Skeletal muscle satellite cell (primary cell): Measurements from ENCODE around the gene SORCS1.

Source experiments
- H3K27me3 ChIP-seq: 2 replicates; pipeline ENCODE4 v1.7.0; 2013; ENCODE audit warnings: low read length; ENCODE audit not compliant: control insufficient read depth, insufficient read depth
- H3K36me3 ChIP-seq: 2 replicates; pipeline ENCODE4 v1.7.0; 2013; ENCODE audit warnings: mild to moderate bottlenecking, control low read depth, low read length; ENCODE audit not compliant: insufficient read depth
- H3K4me1 ChIP-seq: 2 replicates; pipeline ENCODE4 v1.7.0; 2013; ENCODE audit warnings: low read length; ENCODE audit not compliant: control insufficient read depth, insufficient read depth
- H3K4me2 ChIP-seq: 2 replicates; pipeline ENCODE4 v1.7.0; 2013; ENCODE audit warnings: mild to moderate bottlenecking, low read length
- H3K4me3 ChIP-seq: 2 replicates; pipeline ENCODE4 v1.7.0; 2013; ENCODE audit warnings: low read length
- H3K9ac ChIP-seq: 2 replicates; pipeline ENCODE4 v1.7.0; 2013; ENCODE audit warnings: mild to moderate bottlenecking, low read depth, low read length, moderate library complexity
- H3K9me3 ChIP-seq: replicated peaks from 2 replicates; pipeline ENCODE4 v1.7.0; 2013; ENCODE audit warnings: mild to moderate bottlenecking, control low read depth, low read length

The SORCS1 gene

GRCh38 chr10:106956216-106956915 lies 208.1 kb downstream of the SORCS1 start:
- no peak overlapping the region for H3K9ac ChIP-seq
- no peaks in the 10 kb centered on the region for H3K36me3 ChIP-seq
- no peak overlapping the region for H3K4me2 ChIP-seq
- H3K9me3 ChIP-seq, result peaks cover 15% of the 10 kb centered on the region
- no peak overlapping the region for H3K4me3 ChIP-seq
- H3K4me1 ChIP-seq, result no peaks in the 10 kb centered on the region
- no peaks in the 10 kb centered on the region for H3K27me3 ChIP-seq

DNA sequence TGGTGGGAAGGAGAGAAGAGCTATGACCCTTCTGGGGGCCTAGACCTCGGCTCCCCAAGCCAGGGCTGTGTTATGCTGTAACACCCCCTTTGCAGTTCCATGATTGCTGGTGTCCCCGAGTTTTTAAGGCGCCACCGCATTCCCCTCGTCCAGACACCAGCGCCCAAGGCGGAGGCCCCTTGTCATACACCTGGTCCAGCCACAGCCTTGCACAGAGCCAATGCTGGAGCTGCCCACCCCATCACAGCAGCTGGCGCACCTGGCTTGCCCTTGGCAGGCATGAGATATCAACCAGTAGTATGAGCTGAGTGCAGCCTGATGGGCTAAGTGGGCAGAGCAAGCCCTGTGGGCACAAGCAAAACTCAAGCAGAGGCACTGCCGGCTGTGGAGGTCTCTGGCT lies 209.4 kb downstream of the SORCS1 start:
- H3K9ac ChIP-seq, result no peak overlapping the region
- H3K4me1 ChIP-seq, result no peaks in the 10 kb centered on the region
- no peaks in the 10 kb centered on the region for H3K36me3 ChIP-seq
- peaks cover 15% of the 10 kb centered on the region for H3K9me3 ChIP-seq
- no peak overlapping the region for H3K4me3 ChIP-seq
- no peak overlapping the region for H3K4me2 ChIP-seq
- no peaks in the 10 kb centered on the region for H3K27me3 ChIP-seq

DNA sequence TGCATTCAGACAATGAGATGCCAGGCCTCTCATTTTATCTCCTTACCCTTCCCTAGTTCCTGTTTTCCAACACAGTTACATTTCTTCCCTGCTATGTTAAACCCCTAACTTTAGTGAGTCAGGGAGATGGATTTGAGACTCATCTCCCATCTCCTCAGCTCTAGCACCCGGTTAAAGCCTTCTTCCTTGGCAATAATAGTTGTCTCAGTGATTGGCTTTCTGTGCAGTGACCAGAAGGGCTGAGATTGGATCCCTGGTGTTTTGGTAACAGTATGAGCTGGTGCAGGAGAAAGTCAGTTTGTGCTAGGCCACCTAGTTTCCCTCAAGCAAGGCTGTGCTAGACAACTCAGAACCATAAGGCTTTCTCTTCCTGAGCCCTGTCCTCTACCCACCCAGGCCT lies 212.5 kb downstream of the SORCS1 start:
- Histone ChIP-seq H3K4me3 (no peak overlapping the region), H3K36me3 (no peaks in the 10 kb centered on the region), H3K27me3 (no peaks in the 10 kb centered on the region), H3K4me2 (no peak overlapping the region), H3K4me1 (no peaks in the 10 kb centered on the region), H3K9ac (no peak overlapping the region), H3K9me3 (peaks cover 17% of the 10 kb centered on the region)

GRCh38 chr10:106949680-106950478 lies 214.6 kb downstream of the SORCS1 start:
- peaks cover 7% of the 10 kb centered on the region for H3K9me3 ChIP-seq
- no peaks in the 10 kb centered on the region for H3K4me1 ChIP-seq
- no peaks in the 10 kb centered on the region for H3K27me3 ChIP-seq
- H3K36me3 ChIP-seq, result no peaks in the 10 kb centered on the region
- no peak overlapping the region for H3K4me2 ChIP-seq
- H3K9ac ChIP-seq, result no peak overlapping the region
- H3K4me3 ChIP-seq, result no peak overlapping the region

DNA sequence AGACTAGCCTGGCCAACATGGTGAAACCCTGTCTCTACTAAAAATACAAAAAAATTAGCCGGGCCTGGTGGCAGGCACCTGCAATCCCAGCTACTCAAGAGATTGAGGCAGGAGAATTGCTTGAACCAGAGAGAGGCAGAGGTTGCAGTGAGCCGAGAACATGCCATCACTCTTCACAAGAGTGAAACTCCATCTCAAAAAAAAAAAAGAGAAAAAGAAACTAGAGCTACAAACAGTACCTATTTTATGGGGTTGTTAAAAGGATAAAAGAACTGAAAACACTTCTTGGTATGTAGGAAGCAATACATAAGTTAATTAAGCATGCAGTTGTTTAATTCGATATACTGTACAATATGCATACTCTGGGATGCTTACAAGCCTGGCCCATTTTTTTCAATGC lies 216.9 kb downstream of the SORCS1 start:
- Histone ChIP-seq H3K27me3 (no peaks in the 10 kb centered on the region), H3K4me1 (no peaks in the 10 kb centered on the region), H3K9me3 (peaks cover 7% of the 10 kb centered on the region), H3K4me2 (no peak overlapping the region), H3K4me3 (no peak overlapping the region), H3K9ac (no peak overlapping the region), H3K36me3 (no peaks in the 10 kb centered on the region)

DNA sequence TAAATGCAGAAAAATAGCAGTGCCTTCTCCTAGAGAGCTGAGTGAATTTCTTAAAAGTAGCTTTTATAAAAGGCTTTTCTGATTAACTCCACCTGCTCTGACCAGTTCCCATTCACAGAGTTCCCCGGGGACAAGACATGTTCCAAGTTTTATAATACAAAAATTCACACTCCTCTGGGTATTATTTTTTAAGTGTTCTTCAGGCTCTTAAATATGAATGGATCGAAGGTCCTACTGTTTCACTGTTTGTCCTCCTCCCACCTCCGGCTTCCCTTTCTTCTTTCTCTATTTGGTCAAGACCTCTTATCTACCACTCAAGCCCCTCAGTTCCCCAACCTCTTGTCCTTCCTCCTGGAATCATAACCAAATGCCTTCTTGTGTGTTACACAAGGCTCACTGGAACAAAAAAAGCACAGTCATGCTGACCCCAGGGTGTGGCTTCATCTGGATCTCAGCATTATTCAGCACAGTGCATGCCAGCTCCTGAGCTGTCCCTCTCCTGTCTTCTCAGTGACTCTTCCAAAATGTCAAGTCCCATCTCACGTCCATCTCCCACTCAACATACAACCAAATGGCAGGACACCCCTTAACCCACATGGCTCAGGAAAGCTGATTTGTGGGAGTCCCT lies 222.4 kb downstream of the SORCS1 start:
- no peak overlapping the region for H3K4me3 ChIP-seq
- H3K36me3 ChIP-seq, result no peaks in the 10 kb centered on the region
- H3K4me1 ChIP-seq, result no peaks in the 10 kb centered on the region
- H3K27me3 ChIP-seq, result no peaks in the 10 kb centered on the region
- H3K9ac ChIP-seq, result no peak overlapping the region
- H3K9me3 ChIP-seq, result peaks cover 9% of the 10 kb centered on the region
- no peak overlapping the region for H3K4me2 ChIP-seq

DNA sequence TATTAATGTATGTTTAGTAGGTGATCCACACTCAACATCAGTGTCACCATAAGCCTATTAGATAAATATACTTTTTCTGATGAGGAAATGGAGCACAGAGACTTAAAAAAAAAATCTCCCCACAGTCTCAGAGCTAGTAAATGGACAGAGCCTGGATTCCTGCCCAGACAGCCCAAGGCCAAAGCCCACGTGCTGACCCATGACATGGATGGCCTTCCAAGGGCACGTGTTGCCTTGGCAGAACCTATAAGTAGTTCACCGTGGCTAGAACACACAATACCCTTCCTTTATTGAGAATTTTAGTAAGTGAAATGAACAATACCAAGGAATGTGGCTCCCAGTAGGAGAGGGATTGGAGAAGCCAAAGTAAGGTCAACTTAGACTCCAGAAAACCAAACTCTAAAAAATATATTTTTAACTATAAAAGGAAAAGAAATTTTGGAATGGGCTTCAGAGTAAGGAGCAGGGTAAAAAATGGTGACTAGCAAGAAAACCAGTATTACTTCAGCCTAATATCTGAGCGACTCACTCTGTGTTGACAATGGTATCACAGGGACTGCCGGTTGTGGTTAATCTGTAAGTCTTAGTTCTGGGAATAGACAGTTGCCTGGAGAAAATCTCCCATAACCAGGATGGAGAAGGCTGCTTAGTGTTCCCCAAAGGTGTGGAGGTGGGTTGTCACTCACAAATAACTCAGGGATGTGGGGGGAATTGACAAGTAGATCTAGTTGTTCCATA lies 223.0 kb downstream of the SORCS1 start:
- H3K4me2 ChIP-seq, result no peak overlapping the region
- H3K27me3 ChIP-seq, result no peaks in the 10 kb centered on the region
- H3K9ac ChIP-seq, result no peak overlapping the region
- H3K4me3 ChIP-seq, result no peak overlapping the region
- peaks cover 9% of the 10 kb centered on the region for H3K9me3 ChIP-seq
- H3K36me3 ChIP-seq, result no peaks in the 10 kb centered on the region
- H3K4me1 ChIP-seq, result no peaks in the 10 kb centered on the region

GRCh38 chr10:106938513-106938912 lies 226.0 kb downstream of the SORCS1 start:
- H3K36me3 ChIP-seq, result no peaks in the 10 kb centered on the region
- H3K9me3 ChIP-seq, result peaks cover 9% of the 10 kb centered on the region
- no peak overlapping the region for H3K9ac ChIP-seq
- no peaks in the 10 kb centered on the region for H3K27me3 ChIP-seq
- no peak overlapping the region for H3K4me3 ChIP-seq
- H3K4me1 ChIP-seq, result no peaks in the 10 kb centered on the region
- H3K4me2 ChIP-seq, result no peak overlapping the region

DNA sequence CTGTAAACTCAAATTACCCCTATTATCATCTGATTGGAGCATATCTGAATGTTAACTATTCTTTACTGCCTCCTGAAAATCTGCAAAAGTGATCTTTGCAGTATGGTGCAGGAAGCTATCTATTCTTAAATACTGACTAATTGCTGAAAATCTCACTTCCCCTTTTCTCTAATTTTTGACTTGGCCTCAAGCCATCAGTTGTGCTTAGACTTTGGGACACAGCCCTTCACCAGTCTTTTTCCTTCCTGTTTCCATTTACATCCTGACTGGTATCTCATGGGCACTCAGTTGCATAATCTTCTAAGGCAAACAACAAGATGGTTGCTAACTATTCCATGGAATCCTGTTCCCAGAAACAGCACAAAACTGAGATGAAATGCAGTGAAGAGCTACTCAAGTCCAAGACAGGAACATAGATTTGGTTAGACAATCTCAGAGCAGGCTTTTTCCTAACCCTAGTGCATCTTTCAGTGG lies 228.5 kb downstream of the SORCS1 start:
- Histone ChIP-seq H3K27me3 (no peaks in the 10 kb centered on the region), H3K9ac (no peak overlapping the region), H3K9me3 (no peaks in the 10 kb centered on the region), H3K4me1 (no peaks in the 10 kb centered on the region), H3K4me3 (no peak overlapping the region), H3K36me3 (no peaks in the 10 kb centered on the region), H3K4me2 (no peak overlapping the region)

DNA sequence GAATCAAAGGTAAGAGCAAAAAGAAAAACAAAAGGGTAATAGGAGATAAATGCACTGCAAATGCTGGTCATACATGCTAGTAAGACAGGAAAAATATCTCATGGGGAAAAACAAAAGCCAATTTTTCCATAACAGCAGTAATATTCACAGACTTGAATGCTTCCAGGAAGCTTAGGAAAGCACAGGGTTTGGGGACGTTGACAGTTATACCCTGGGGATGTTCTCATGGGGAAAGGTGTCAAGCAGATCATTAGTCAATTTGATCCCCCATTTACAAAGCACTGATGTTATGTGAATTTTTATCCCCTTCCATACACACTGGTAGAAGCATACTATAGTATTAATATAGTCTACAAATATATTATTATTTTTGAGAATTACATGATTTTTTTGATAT lies 232.7 kb downstream of the SORCS1 start:
- no peaks in the 10 kb centered on the region for H3K4me1 ChIP-seq
- H3K4me3 ChIP-seq, result no peak overlapping the region
- H3K9me3 ChIP-seq, result peaks cover 3% of the 10 kb centered on the region
- H3K36me3 ChIP-seq, result no peaks in the 10 kb centered on the region
- no peak overlapping the region for H3K9ac ChIP-seq
- H3K4me2 ChIP-seq, result no peak overlapping the region
- H3K27me3 ChIP-seq, result no peaks in the 10 kb centered on the region

GRCh38 chr10:106931159-106931852 lies 233.2 kb downstream of the SORCS1 start:
- H3K9ac ChIP-seq, result no peak overlapping the region
- no peaks in the 10 kb centered on the region for H3K27me3 ChIP-seq
- peaks cover 3% of the 10 kb centered on the region for H3K9me3 ChIP-seq
- no peaks in the 10 kb centered on the region for H3K4me1 ChIP-seq
- no peak overlapping the region for H3K4me2 ChIP-seq
- no peak overlapping the region for H3K4me3 ChIP-seq
- H3K36me3 ChIP-seq, result no peaks in the 10 kb centered on the region
